DOHH2 (cell line): Measurements from ENCODE around the gene TRIAP1.

Experiments
- H3F3A ChIP-seq: fragments of 200-600 bp; sonication (generic), shearing (Covaris generic); 2 replicates; pipeline ENCODE4 v1.6.0; 2016; ENCODE audit warnings: antibody characterized with exemption, mild to moderate bottlenecking; ENCODE audit not compliant: control insufficient read depth, insufficient read depth
- H3K27ac ChIP-seq: fragments of 200-600 bp; sonication (generic); 2 replicates; pipeline ENCODE4 v1.5.1; 2014; ENCODE audit warnings: low read depth, mild to moderate bottlenecking, low read length, moderate library complexity
- H3K27me3 ChIP-seq: fragments of 200-600 bp; sonication (generic); 2 replicates; pipeline ENCODE4 v1.6.1; 2014; ENCODE audit warnings: mild to moderate bottlenecking, low read length, mixed read lengths; ENCODE audit not compliant: control insufficient read depth
- H3K36me3 ChIP-seq: fragments of 200-600 bp; sonication (generic); 2 replicates; pipeline ENCODE4 v1.6.1; 2014; ENCODE audit warnings: mild to moderate bottlenecking, low read length, moderate library complexity, mixed read lengths; ENCODE audit not compliant: control insufficient read depth
- H3K4me1 ChIP-seq: fragments of 200-600 bp; sonication (generic); 2 replicates; pipeline ENCODE4 v1.6.1; 2014; ENCODE audit warnings: mild to moderate bottlenecking, low read length, mixed read lengths; ENCODE audit not compliant: control insufficient read depth
- H3K4me2 ChIP-seq: fragments of 200-600 bp; sonication (generic); 2 replicates; pipeline ENCODE4 v1.6.0; 2014; ENCODE audit warnings: mild to moderate bottlenecking, low read length, moderate library complexity
- H3K4me3 ChIP-seq: fragments of 200-600 bp; sonication (generic); 2 replicates; pipeline ENCODE4 v1.5.1; 2014; ENCODE audit warnings: mild to moderate bottlenecking, low read length, mixed read lengths
- H3K79me2 ChIP-seq: fragments of 200-600 bp; sonication (generic); 2 replicates; pipeline ENCODE4 v1.6.1; 2014; ENCODE audit warnings: mild to moderate bottlenecking, low read length, mixed read lengths; ENCODE audit not compliant: control insufficient read depth
- H3K9me2 ChIP-seq: fragments of 200-600 bp; sonication (generic); replicated peaks from 2 replicates; pipeline ENCODE4 v1.6.1; 2014; ENCODE audit warnings: mild to moderate bottlenecking, low read length, mixed read lengths; ENCODE audit not compliant: control insufficient read depth
- H3K9me3 ChIP-seq: fragments of 200-600 bp; sonication (generic); 2 replicates; pipeline ENCODE4 v1.6.1; 2014; ENCODE audit warnings: antibody characterized with exemption, low read length, mixed read lengths; ENCODE audit not compliant: control insufficient read depth, insufficient read depth
- H4K20me1 ChIP-seq: fragments of 200-600 bp; sonication (generic); 2 replicates; pipeline ENCODE4 v1.6.0; 2014; ENCODE audit warnings: low read depth, mild to moderate bottlenecking, antibody characterized with exemption, low read length, moderate library complexity; ENCODE audit not compliant: control insufficient read depth, insufficient read depth
- EZH2phosphoT487 ChIP-seq: fragments of 200-600 bp; sonication (generic); IDR thresholded peaks from 2 replicates; pipeline ENCODE4 v1.6.1; 2017; ENCODE audit warnings: borderline replicate concordance, mild to moderate bottlenecking, antibody characterized with exemption, low read length, moderate library complexity, mixed read lengths
- TF ChIP-seq, protein P1 (sequence below): fragments of 200-600 bp; sonication (generic); IDR thresholded peaks from one replicate; pipeline ENCODE4 v1.5.1; 2014; ENCODE audit warnings: antibody characterized with exemption, mild to moderate bottlenecking, low read depth, low read length; ENCODE audit not compliant: poor library complexity, severe bottlenecking

The TRIAP1 gene

GRCh38 chr12:120394483-120395367 lies 51.5 kb downstream of the TRIAP1 start:
- H3K9me2 ChIP-seq = no peaks in the 10 kb centered on the region
- no peak overlapping the region for H3K4me3 ChIP-seq
- H3K27me3 ChIP-seq = peaks cover 10% of the 10 kb centered on the region; the same call in 1 of the 2 replicates
- H3K4me2 ChIP-seq = no peak overlapping the region
- no peaks in the 10 kb centered on the region for H3K36me3 ChIP-seq
- no peaks in the 10 kb centered on the region for H4K20me1 ChIP-seq
- no peak overlapping the region for H3K27ac ChIP-seq
- H3K4me1 ChIP-seq = no peaks in the 10 kb centered on the region
- no peaks in the 10 kb centered on the region for H3F3A ChIP-seq
- H3K9me3 ChIP-seq = no peaks in the 10 kb centered on the region
- no peaks in the 10 kb centered on the region for H3K79me2 ChIP-seq
- no peak for TF ChIP-seq EZH2phosphoT487
- TF ChIP-seq, protein P1, sequence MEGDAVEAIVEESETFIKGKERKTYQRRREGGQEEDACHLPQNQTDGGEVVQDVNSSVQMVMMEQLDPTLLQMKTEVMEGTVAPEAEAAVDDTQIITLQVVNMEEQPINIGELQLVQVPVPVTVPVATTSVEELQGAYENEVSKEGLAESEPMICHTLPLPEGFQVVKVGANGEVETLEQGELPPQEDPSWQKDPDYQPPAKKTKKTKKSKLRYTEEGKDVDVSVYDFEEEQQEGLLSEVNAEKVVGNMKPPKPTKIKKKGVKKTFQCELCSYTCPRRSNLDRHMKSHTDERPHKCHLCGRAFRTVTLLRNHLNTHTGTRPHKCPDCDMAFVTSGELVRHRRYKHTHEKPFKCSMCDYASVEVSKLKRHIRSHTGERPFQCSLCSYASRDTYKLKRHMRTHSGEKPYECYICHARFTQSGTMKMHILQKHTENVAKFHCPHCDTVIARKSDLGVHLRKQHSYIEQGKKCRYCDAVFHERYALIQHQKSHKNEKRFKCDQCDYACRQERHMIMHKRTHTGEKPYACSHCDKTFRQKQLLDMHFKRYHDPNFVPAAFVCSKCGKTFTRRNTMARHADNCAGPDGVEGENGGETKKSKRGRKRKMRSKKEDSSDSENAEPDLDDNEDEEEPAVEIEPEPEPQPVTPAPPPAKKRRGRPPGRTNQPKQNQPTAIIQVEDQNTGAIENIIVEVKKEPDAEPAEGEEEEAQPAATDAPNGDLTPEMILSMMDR = no peak
